HG03378 (cell line): ENCODE measurements around the gene ERVK3-1.

Experiments
- ATAC-seq: cut with Tn5 transposase; IDR thresholded peaks from one replicate; pipeline ENCODE4 v1.9.1; 2021; ENCODE audit warnings: mild to moderate bottlenecking, moderate library complexity; ENCODE audit not compliant: unreplicated experiment

Gene ERVK3-1

GRCh38 chr19:58357481-58358145, 52.4 kb downstream of the ERVK3-1 start:
- ATAC-seq, result no peak

DNA sequence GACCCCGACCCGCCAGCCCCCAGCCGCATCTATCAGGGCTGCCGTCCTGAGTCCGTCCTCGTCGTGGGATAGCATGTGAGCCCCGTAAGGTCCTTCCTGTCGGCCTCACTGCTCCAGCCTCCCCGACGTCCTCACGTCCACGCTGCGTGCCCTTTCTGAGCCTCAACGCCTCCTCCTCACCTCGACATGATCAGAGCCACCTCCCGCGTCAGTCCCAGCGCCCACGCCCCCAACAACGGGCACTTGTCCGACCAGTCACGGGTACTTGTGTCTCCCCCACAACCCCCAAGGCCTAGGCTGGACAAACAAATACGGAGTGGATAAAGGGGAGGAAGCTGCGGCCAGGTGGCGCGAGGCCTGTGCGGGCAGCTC, 56.7 kb downstream of the ERVK3-1 start:
- peak; percentile 18 for ATAC-seq

GRCh38 chr19:58362272-58362994, 57.3 kb downstream of the ERVK3-1 start, which contains the start of gene ZNF497:
ZNF497 (minus strand) TSS chr19:58362751; CDS start chr19:58357635, 5,116 bp downstream.
- ATAC-seq, result peak; percentile 73

- no peak for ATAC-seq
Measured at GRCh38 chr19:58364146-58364545, 59.0 kb downstream of the ERVK3-1 start.
